PFSK-1 (cell line): Measurements from ENCODE around the gene BAZ2B.

ENCODE experiments used
- FOXP2 ChIP-seq: optimal IDR thresholded peaks from 2 replicates; pipeline ENCODE3; 2011; ENCODE audit warnings: borderline replicate concordance, control low read depth, inconsistent platforms; ENCODE audit not compliant: insufficient read depth; ENCODE audit errors: extremely low read length, extremely low read depth
- POLR2AphosphoS5 ChIP-seq: IDR thresholded peaks from 2 replicates; pipeline ENCODE4 v1.6.1; 2012; ENCODE audit warnings: low read depth, mild to moderate bottlenecking, control low read depth, low read length, moderate library complexity
- REST ChIP-seq, 2 experiments: IDR thresholded peaks; 2 replicates each; pipeline versions ENCODE4 v1.6.1 to v1.8.0; 2011 to 2012; ENCODE audit warnings: low read depth in 2 of 2, low read length in 2 of 2, control low read depth in 1 of 2, inconsistent platforms in 1 of 2, mild to moderate bottlenecking in 1 of 2, moderate library complexity in 1 of 2; ENCODE audit not compliant: insufficient read depth in 1 of 2
- SIN3A ChIP-seq: IDR thresholded peaks from 2 replicates; pipeline ENCODE4 v1.6.1; 2012; ENCODE audit warnings: mild to moderate bottlenecking, low read length, moderate library complexity, borderline replicate concordance; ENCODE audit not compliant: insufficient read depth
- TAF1 ChIP-seq: IDR thresholded peaks from 2 replicates; pipeline ENCODE4 v1.6.1; 2012; ENCODE audit warnings: low read length, control low read depth, borderline replicate concordance; ENCODE audit not compliant: insufficient read depth

The BAZ2B gene

GRCh38 chr2:159468257-159468656 is 148.1 kb downstream of the BAZ2B start:
- TF ChIP-seq TAF1: no peak
- no peak for TF ChIP-seq POLR2AphosphoS5
- TF ChIP-seq FOXP2: no peak
- no peak for TF ChIP-seq REST (IDR thresholded peaks at IDR 0.05; ENCODE audit: insufficient read depth in 1 of 2, low read depth in 2 of 2, low read length in 2 of 2)
- no peak for TF ChIP-seq SIN3A

GRCh38 chr2:159462961-159463360 is 153.4 kb downstream of the BAZ2B start:
- no peak for TF ChIP-seq TAF1
- TF ChIP-seq POLR2AphosphoS5: no peak
- no peak for TF ChIP-seq SIN3A
- TF ChIP-seq REST (IDR thresholded peaks at IDR 0.05; ENCODE audit: insufficient read depth in 1 of 2, low read depth in 2 of 2, low read length in 2 of 2): no peak
- no peak for TF ChIP-seq FOXP2

- no peak for TF ChIP-seq TAF1
- TF ChIP-seq POLR2AphosphoS5: no peak
- TF ChIP-seq REST (IDR thresholded peaks at IDR 0.05; ENCODE audit: insufficient read depth in 1 of 2, low read depth in 2 of 2, low read length in 2 of 2): no peak
- TF ChIP-seq FOXP2: no peak
- TF ChIP-seq SIN3A: no peak
Observed at GRCh38 chr2:159462201-159462785, 154.1 kb downstream of the BAZ2B start.

- no peak for TF ChIP-seq TAF1
- TF ChIP-seq SIN3A: no peak
- TF ChIP-seq FOXP2: no peak
- TF ChIP-seq POLR2AphosphoS5: no peak
- TF ChIP-seq REST (IDR thresholded peaks at IDR 0.05; ENCODE audit: insufficient read depth in 1 of 2, low read depth in 2 of 2, low read length in 2 of 2): no peak
Observed at GRCh38 chr2:159461076-159461475, 155.3 kb downstream of the BAZ2B start.

- no peak for TF ChIP-seq TAF1
Observed at GRCh38 chr2:159460227-159460626, 156.1 kb downstream of the BAZ2B start.

GRCh38 chr2:159459279-159459678 is 157.1 kb downstream of the BAZ2B start:
- TF ChIP-seq REST (IDR thresholded peaks at IDR 0.05; ENCODE audit: insufficient read depth in 1 of 2, low read depth in 2 of 2, low read length in 2 of 2): no peak
- no peak for TF ChIP-seq TAF1
- TF ChIP-seq FOXP2: no peak
- no peak for TF ChIP-seq SIN3A
- TF ChIP-seq POLR2AphosphoS5: no peak
